T47D (cell line): Measurements from ENCODE around the gene ZNF134.

ENCODE experiments used
- DNase-seq, 2 experiments: peaks; one replicate each; pipeline versions ENCODE4 v3.0.0 to v3.0.0-alpha.2; 2011 to 2012; ENCODE audit warnings: low read depth in 1 of 2, low spot score in 1 of 2
- JUND ChIP-seq: IDR thresholded peaks from 2 replicates; pipeline ENCODE4 v1.6.1; 2012; ENCODE audit warnings: low read depth
- in situ Hi-C: cut with HindIII; loops from 2 replicates; pipeline ENCODE4 v1.10.0; 2016; ENCODE audit warnings: low sequenced_read_pairs, low pct_unique_long_range_greater_than_20kb

Gene ZNF134

GRCh38 chr19:57613941-57614743 lies at the start of gene ZNF134:
ZNF134 (plus strand) TSS chr19:57614242; CDS start chr19:57619469, 5,227 bp downstream.
- peak; percentile 82 to 90 for DNase-seq
- in situ Hi-C loops = no loop called here
- TF ChIP-seq JUND = no peak

DNA sequence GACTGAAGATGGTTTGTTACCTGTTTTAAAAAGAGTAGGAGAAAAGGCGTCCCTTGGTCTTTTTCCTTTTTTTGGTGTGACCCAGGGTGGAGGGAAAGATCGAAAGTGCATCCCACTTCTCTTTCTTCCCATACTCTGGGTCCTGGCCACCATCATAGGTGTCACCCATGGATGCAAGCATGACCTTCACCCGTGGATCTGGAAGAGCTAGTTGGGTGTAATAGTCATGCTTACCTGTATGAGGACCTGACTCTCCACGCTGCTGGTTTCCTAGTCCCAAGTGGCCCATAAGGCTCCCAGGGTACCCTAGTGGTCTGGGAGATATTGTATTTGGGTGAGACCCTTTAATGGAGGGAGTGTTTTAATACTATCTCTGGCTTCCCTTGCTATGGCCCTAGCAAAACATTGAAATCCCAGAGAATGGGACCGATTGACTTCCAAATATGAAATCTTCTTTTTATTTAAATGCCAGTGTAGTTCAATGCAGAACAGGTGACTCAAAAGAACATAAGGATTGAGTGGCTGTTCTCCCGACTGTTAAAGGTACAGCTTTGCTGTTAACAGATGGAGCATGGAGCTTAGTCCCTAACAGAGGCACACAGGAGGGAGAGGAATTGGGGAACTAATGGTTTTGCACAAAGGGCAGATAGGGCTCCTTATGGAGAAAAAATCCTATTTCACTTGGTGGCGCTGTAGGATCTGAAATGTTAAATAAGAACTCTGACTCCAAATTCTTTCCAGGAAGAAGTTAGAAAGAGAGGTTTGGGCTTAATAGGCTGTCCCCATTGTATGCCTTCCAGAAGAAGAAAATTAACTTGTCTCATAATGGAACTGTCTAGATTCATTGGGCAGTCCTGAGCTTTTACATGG lies 47.4 kb upstream of the ZNF134 start:
- peak in 1 of 2 experiments; percentile 33 for DNase-seq
- in situ Hi-C loops = no loop called here
- no peak for TF ChIP-seq JUND

GRCh38 chr19:57570707-57571106 lies 43.3 kb upstream of the ZNF134 start:
- TF ChIP-seq JUND = no peak
- no peak for DNase-seq
- in situ Hi-C loops = no loop called here

DNA sequence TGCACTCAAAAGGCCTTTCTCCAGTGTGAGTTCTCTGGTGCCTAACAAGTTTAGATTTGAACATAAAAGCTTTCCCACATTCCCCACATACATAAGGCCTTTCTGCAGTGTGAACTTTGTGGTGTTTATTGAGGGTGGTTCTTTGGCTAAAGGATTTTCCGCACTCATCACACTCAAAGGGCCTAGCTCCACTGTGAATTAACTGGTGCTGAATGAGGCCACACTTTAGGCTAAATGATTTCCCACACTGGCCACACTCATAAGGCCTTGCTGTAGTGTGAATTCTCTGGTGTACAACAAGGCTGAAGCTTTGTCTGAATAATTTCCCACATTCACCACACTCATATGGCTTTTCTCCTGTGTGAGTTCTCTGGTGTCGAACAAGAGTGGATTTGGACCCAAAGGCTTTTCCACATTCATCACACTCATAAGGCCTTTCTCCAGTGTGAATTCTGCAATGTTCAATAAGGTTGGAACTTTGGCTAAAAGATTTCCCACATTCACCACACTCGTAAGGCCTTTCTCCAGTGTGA lies 41.6 kb upstream of the ZNF134 start:
- DNase-seq = no peak
- TF ChIP-seq JUND = no peak
- in situ Hi-C loops = no loop called here

GRCh38 chr19:57576661-57577060 lies 37.4 kb upstream of the ZNF134 start:
- no peak for TF ChIP-seq JUND
- in situ Hi-C loops = no loop called here
- DNase-seq = no peak

GRCh38 chr19:57578487-57579205 lies 35.4 kb upstream of the ZNF134 start, which contains the start of gene ZNF416:
ZNF416 (minus strand) TSS chr19:57578911; CDS start chr19:57578704, 207 bp downstream.
- peak; percentile 95 to 98 for DNase-seq
- in situ Hi-C loops = no loop called here
- TF ChIP-seq JUND = no peak

DNA sequence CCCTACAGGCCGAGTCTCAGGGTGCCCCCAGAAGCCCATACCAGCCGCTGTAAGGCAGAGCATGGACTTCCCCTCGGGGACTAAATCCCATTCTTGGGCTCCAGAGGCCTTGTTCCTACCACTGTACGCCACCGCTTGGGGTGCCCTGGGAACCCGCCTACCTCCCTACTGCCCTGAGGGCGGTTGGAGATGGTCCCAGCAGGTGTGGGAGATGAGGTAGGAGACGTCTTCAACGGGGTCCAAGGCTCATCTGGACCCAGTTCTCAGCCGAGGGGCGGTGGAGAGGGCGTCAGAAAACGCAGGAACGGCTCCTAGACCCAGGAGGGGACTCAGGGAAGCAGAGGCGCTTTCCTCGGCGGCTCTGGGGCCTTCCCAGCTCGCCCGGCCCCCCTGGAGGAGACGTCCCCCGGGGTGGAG lies 30.9 kb upstream of the ZNF134 start:
- DNase-seq = no peak
- no peak for TF ChIP-seq JUND
- in situ Hi-C loops = no loop called here

GRCh38 chr19:57583521-57584416 lies 30.3 kb upstream of the ZNF134 start, which contains the start of gene ZIK1:
ZIK1 (plus strand) TSS chr19:57584145; CDS start chr19:57584357, 212 bp downstream.
- TF ChIP-seq JUND = no peak
- in situ Hi-C loops = no loop called here
- DNase-seq = no peak

DNA sequence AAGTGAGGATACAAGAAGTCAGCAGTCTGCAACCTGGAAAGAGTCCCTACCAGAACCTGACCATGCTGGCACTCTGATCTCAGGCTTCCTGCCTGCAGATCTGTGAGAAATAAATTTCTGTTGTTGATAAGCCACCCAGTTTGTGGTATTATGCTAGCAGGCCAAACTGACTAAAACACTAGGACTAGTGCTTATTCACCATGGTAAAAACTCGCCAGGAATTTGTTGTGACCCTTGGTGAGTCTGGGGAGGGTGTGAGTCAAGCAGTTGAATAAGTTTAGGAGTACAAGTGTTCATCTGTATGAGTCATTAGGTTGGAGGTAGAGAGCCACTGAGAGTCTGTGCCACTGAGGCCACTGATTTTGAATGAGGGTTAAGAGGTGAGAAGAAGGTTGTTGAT lies 26.5 kb upstream of the ZNF134 start:
- in situ Hi-C loops = no loop called here
- no peak for DNase-seq
- no peak for TF ChIP-seq JUND

- no peak for TF ChIP-seq JUND
- no peak for DNase-seq
- in situ Hi-C loops = no loop called here
Measured at GRCh38 chr19:57599377-57599760, 14.7 kb upstream of the ZNF134 start.

GRCh38 chr19:57599761-57600383 lies 14.2 kb upstream of the ZNF134 start, which contains the start of gene ZNF530:
ZNF530 (plus strand) TSS chr19:57599885; CDS start chr19:57604346, 4,461 bp downstream.
- TF ChIP-seq JUND = no peak
- DNase-seq = peak; percentile 77 to 94
- in situ Hi-C loops = no loop called here
